ENCODE measurements around the gene ZNF318.
"Not testable (repeated sequence)": the region's sequence is repeated elsewhere in the genome, so short reads cannot be mapped to it uniquely, and the experiment has no call there.

ZNF318 gene

GRCh38 chr6:43335469-43335868, 34.0 kb downstream of the ZNF318 start:
- no peak for DNase-seq

GRCh38 chr6:43334466-43335095, 34.9 kb downstream of the ZNF318 start:
- no peak for DNase-seq

GRCh38 chr6:43331891-43332290, 37.6 kb downstream of the ZNF318 start:
- no peak for DNase-seq

- no peak for DNase-seq
These were observed 38.0 kb downstream of the ZNF318 start for GRCh38 chr6:43331470-43331869.

- no peak for DNase-seq
These were observed 40.9 kb downstream of the ZNF318 start for GRCh38 chr6:43328528-43328927.

- DNase-seq = no peak
These were observed 43.6 kb downstream of the ZNF318 start for GRCh38 chr6:43325876-43326275.

GRCh38 chr6:43318011-43318410, 51.4 kb downstream of the ZNF318 start:
- no peak for DNase-seq

GRCh38 chr6:43313813-43314212, 55.6 kb downstream of the ZNF318 start:
- no peak for DNase-seq

- no peak for DNase-seq
These were observed 57.8 kb downstream of the ZNF318 start for GRCh38 chr6:43311666-43312065.

- no peak for DNase-seq
These were observed 58.8 kb downstream of the ZNF318 start for GRCh38 chr6:43310624-43311023.

- no peak for DNase-seq
These were observed 59.3 kb downstream of the ZNF318 start for GRCh38 chr6:43310134-43310533.

GRCh38 chr6:43308990-43309477, 60.4 kb downstream of the ZNF318 start:
- DNase-seq = no peak

- no peak for DNase-seq
These were observed 61.1 kb downstream of the ZNF318 start, which contains the start of gene CRIP3 for GRCh38 chr6:43308101-43308989. Gene CRIP3 (minus strand): TSS chr6:43308826. CDS start chr6:43308792, 34 bp downstream.

- DNase-seq = no peak
These were observed 61.9 kb downstream of the ZNF318 start for GRCh38 chr6:43307451-43308100.

GRCh38 chr6:43306086-43306485, 63.4 kb downstream of the ZNF318 start:
- no peak for DNase-seq

- no peak for DNase-seq
These were observed 64.6 kb downstream of the ZNF318 start for GRCh38 chr6:43304882-43305281.

- DNase-seq = no peak
These were observed 65.1 kb downstream of the ZNF318 start for GRCh38 chr6:43304361-43304760.

GRCh38 chr6:43303751-43304331, 65.6 kb downstream of the ZNF318 start:
- DNase-seq = no peak

GRCh38 chr6:43303006-43303405, 66.4 kb downstream of the ZNF318 start:
- DNase-seq = not testable (repeated sequence)

GRCh38 chr6:43302126-43302525, 67.3 kb downstream of the ZNF318 start:
- DNase-seq = no peak

GRCh38 chr6:43301081-43301870, 68.2 kb downstream of the ZNF318 start:
- no peak for DNase-seq

Measured in GOT3 (cell line).